Naive thymus-derived CD8-positive, alpha-beta T cell (primary cell): Measurements from ENCODE around the gene FBLN7. TPM values are rescaled to one million over a fixed set of nuclear protein-coding genes. Genes with fewer than 3 reads are reported as not detected.

ENCODE experiments used
- ATAC-seq, 2 donors: fragments of 150-1000 bp; cut with Tn5 transposase in 1 of 2; sonication (Bioruptor Pico), chemical (Tn5 transposase) in 1 of 2; 1 replicate in 1 of 2; 2 replicates in 1 of 2; pipeline ENCODE4 v1.10.0; 2021; ENCODE audit warnings: mild to moderate bottlenecking in 2 of 2, moderate library complexity in 2 of 2
- POLR2A ChIA-PET: fragments of 350-600 bp; sonication (Branson Sonifier 250); formaldehyde crosslinking; loops from one replicate; lab custom pipeline; 2021; ENCODE audit warnings: antibody characterized with exemption; lab: Charles Lee
- DNase-seq, 10 donors: peaks; one replicate each; pipeline versions ENCODE4 v3.0.0 to v3.0.0-alpha.2; 2020 to 2022
- H3K27ac Mint-ChIP-seq, 10 donors: one replicate each; pipeline ENCODE4 v1.8.0; 2020 to 2022; ENCODE audit warnings: mild to moderate bottlenecking in 10 of 10, mixed read lengths in 10 of 10, moderate library complexity in 4 of 10, inconsistent platforms in 1 of 10
- H3K27me3 Mint-ChIP-seq, 5 donors: one replicate each; pipeline ENCODE4 v1.8.0; 2021 to 2022; ENCODE audit warnings: mixed read lengths in 5 of 5
- H3K36me3 Mint-ChIP-seq, 3 donors: one replicate each; pipeline ENCODE4 v1.8.0; 2020 to 2022; ENCODE audit warnings: mixed read lengths in 3 of 3, mild to moderate bottlenecking in 2 of 3, inconsistent platforms in 1 of 3
- H3K4me1 Mint-ChIP-seq, 4 donors: one replicate each; pipeline ENCODE4 v1.8.0; 2021 to 2022; ENCODE audit warnings: mixed read lengths in 4 of 4
- H3K4me3 Mint-ChIP-seq, 10 donors: one replicate each; pipeline ENCODE4 v1.8.0; 2020 to 2022; ENCODE audit warnings: mild to moderate bottlenecking in 10 of 10, mixed read lengths in 10 of 10, moderate library complexity in 6 of 10, inconsistent platforms in 1 of 10
- H3K9me3 Mint-ChIP-seq, 9 donors: one replicate each; pipeline ENCODE4 v1.8.0; 2020 to 2022; ENCODE audit warnings: mixed read lengths in 9 of 9, mild to moderate bottlenecking in 3 of 9, inconsistent platforms in 1 of 9, moderate library complexity in 1 of 9
- polyA plus RNA-seq, 3 donors: library from polyadenylated mRNA; unstranded; fragments of 300-500 nt; fragmentation: Illumina TruSeq; gene quantifications; one replicate each; pipeline ENCODE4 v1.2.3, GENCODE V29; 2021
- total RNA-seq, 8 experiments: library from RNA in 2 of 8; stranded (reverse) in 2 of 8; gene quantifications; one replicate each; pipeline ENCODE4 v1.2.3 and lab custom pipeline; 2021 to 2026

FBLN7 gene
- total and polyA plus RNA-seq, 5 experiments from 2014 or later, result 0.16 to 10.3 (median 1.8) TPM

DNA sequence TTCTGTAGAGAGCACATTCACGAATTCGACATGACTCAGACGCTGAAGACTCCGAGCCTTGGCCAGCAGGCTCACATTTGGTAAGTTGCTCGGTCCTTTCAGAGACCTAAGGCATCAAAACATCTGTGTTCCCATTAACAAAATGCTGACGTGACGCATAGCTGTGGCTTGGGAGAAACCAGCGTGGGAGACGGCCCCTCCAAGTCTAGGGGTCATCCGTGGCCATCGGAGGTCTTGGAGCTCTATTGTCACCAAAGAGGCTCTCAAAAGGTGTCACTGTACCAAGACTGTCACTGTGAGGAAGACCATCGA lies 14.9 kb downstream of the FBLN7 start:
- H3K9me3 Mint-ChIP-seq, result no peaks in the 10 kb centered on the region
- peak overlapping the region in 3 of 10 donors; percentile 22 to 46 (median 29) for H3K27ac Mint-ChIP-seq
- H3K4me1 Mint-ChIP-seq, result peaks cover 18 to 29% (median 28%) of the 10 kb centered on the region in 4 donors
- no peak for DNase-seq
- no peaks in the 10 kb centered on the region for H3K27me3 Mint-ChIP-seq
- POLR2A ChIA-PET, result no interaction called here
- H3K36me3 Mint-ChIP-seq, result no peaks in the 10 kb centered on the region
- H3K4me3 Mint-ChIP-seq, result no peak overlapping the region
- ATAC-seq, result no peak

DNA sequence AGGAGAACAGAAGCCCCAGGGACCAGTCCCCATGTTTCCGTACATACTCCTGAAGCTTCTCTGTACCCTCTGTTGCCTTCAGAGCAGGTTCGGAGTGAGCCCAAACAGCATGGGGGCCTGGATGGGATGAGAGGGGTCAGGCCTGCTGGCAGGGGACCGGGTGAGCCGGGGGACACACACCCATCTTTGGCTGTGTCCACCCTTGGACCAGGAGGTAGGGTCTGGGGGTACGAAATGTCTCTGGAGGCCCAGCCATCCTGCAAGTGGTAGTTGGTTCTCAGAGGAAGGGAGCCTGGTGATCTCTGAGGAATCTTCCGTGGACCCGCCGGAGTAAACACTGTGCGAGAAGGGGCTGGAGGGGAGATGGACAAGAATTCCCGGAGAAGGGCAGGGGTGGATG lies 15.3 kb downstream of the FBLN7 start:
- no peaks in the 10 kb centered on the region for H3K9me3 Mint-ChIP-seq
- DNase-seq (no peak), ATAC-seq (no peak)
- H3K27me3 Mint-ChIP-seq, result no peaks in the 10 kb centered on the region
- H3K4me3 Mint-ChIP-seq, result no peak overlapping the region
- POLR2A ChIA-PET, result no interaction called here
- H3K4me1 Mint-ChIP-seq, result peaks cover 18 to 29% (median 28%) of the 10 kb centered on the region in 4 donors
- peak overlapping the region in 6 of 10 donors; percentile 22 to 87 (median 48) for H3K27ac Mint-ChIP-seq
- no peaks in the 10 kb centered on the region for H3K36me3 Mint-ChIP-seq

- Mint-ChIP-seq H3K27me3 (no peaks in the 10 kb centered on the region), H3K4me3 (peak overlapping the region; percentile 39 to 87 (median 83)), H3K9me3 (no peaks in the 10 kb centered on the region), H3K36me3 (no peaks in the 10 kb centered on the region), H3K27ac (peak overlapping the region; percentile 85 to 96 (median 91)), H3K4me1 (peaks cover 18 to 29% (median 28%) of the 10 kb centered on the region in 4 donors)
- ATAC-seq (peak; percentile 81 to 96), DNase-seq (peak in 8 of 10 donors; percentile 16 to 80 (median 71))
- POLR2A ChIA-PET, result interaction anchor here (1.0 to 2.3 kb wide), 5 partner anchors 28 to 100 kb away, joined by 4 to 9 read pairs (median 7); partner anchors contain the start of genes TMEM87B and ZC3H8
Measured at GRCh38 chr2:112154246-112155117, 16.3 kb downstream of the FBLN7 start.

DNA sequence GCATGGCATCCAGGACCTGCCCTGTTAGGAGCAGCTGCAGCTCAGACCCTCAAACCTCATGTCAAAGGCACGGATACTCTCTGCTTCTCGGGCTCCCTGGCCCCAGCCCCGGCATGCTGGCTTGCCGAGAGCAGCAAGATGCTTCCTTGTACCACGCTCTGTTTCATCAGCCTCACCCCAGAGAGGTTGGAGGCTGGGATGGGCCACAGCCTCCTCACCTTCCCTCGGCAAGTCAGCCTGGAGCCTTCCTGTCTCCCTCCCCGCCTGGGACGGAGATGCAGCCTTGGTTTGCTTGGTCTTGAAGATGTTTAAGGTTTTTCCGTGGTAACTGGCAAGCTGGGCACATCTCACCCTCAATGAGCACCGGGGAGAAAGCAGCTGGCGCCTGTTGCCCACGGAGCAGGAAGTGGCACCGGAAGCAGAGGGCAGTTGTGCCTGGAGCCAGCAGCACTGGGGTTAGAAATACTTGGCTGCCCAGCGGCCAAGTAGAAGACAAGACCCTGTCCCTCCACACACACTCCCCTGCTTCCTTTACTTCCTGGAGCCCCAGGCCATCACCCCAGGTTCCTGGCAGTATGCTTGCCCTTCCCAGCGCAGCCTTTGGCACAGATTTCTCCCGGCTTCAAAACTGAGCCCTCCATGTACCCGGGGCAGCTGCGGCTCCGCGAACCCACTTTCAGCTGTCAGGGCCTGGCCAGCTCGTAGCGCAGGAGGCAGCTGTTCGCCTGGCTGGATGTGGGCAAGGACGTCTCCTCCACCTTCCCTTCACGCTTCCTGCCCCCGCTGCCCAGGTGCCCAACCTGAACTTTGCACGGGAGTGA lies 17.4 kb downstream of the FBLN7 start:
- Mint-ChIP-seq H3K4me1 (peaks cover 18 to 29% (median 28%) of the 10 kb centered on the region in 4 donors), H3K4me3 (peak overlapping the region; percentile 72 to 87 (median 83)), H3K27ac (peak overlapping the region; percentile 85 to 96 (median 91)), H3K36me3 (no peaks in the 10 kb centered on the region), H3K27me3 (no peaks in the 10 kb centered on the region), H3K9me3 (no peaks in the 10 kb centered on the region)
- POLR2A ChIA-PET, result interaction anchor here (0.6 to 2.3 kb wide), 6 partner anchors 15 to 101 kb away, joined by 4 to 9 read pairs (median 6); partner anchors contain the start of genes TMEM87B and ZC3H8
- ATAC-seq, result peak; percentile 13 to 59
- DNase-seq, result peak in 8 of 10 donors; percentile 9 to 44 (median 24)

- ATAC-seq (peak; percentile 23 to 38), DNase-seq (peak in 7 of 10 donors; percentile 16 to 33 (median 23))
- no peaks in the 10 kb centered on the region for H3K27me3 Mint-ChIP-seq
- no peaks in the 10 kb centered on the region for H3K9me3 Mint-ChIP-seq
- peak overlapping the region; percentile 72 to 87 (median 83) for H3K4me3 Mint-ChIP-seq
- POLR2A ChIA-PET, result interaction anchor here (0.6 to 2.3 kb wide), 5 partner anchors 14 to 102 kb away, joined by 4 to 9 read pairs (median 7); partner anchors contain the start of genes TMEM87B and ZC3H8
- H3K36me3 Mint-ChIP-seq, result no peaks in the 10 kb centered on the region
- peaks cover 18 to 29% (median 28%) of the 10 kb centered on the region in 4 donors for H3K4me1 Mint-ChIP-seq
- H3K27ac Mint-ChIP-seq, result peak overlapping the region; percentile 85 to 96 (median 91)
Measured at GRCh38 chr2:112156152-112156986, 18.2 kb downstream of the FBLN7 start.

DNA sequence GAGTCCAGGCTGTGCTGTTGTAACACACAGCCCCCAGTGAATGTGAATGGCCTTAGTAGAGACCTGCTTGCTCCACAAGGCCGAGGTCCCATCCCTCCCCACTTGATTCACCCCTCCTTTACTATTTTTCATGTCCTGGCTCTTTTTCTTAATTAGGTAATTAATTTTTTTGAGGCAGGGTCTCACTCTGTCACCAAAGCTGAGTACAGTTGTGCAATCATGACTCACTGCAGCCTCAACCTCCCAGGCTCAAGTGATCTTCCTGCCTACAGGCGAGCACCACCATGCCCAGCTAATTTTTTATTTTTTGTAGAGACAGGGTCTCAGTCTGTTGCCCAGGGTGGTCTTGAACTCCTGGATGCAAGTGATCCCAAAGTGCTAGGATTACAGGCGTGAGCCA lies 19.3 kb downstream of the FBLN7 start:
- DNase-seq, result no peak
- no peaks in the 10 kb centered on the region for H3K36me3 Mint-ChIP-seq
- H3K4me1 Mint-ChIP-seq, result peaks cover 18 to 29% (median 28%) of the 10 kb centered on the region in 4 donors
- peak overlapping the region in 5 of 10 donors; percentile 26 to 59 (median 30) for H3K4me3 Mint-ChIP-seq
- H3K9me3 Mint-ChIP-seq, result no peaks in the 10 kb centered on the region
- POLR2A ChIA-PET, result no interaction called here
- H3K27me3 Mint-ChIP-seq, result no peaks in the 10 kb centered on the region
- peak overlapping the region in 3 of 10 donors; percentile 16 to 84 (median 33) for H3K27ac Mint-ChIP-seq
- ATAC-seq, result no peak

- Mint-ChIP-seq H3K4me3 (no peak overlapping the region), H3K27ac (peak overlapping the region in 1 of 10 donors; percentile 48), H3K4me1 (peaks cover 25 to 27% (median 26%) of the 10 kb centered on the region in 4 donors), H3K27me3 (no peaks in the 10 kb centered on the region), H3K9me3 (no peaks in the 10 kb centered on the region), H3K36me3 (no peaks in the 10 kb centered on the region)
- POLR2A ChIA-PET, result no interaction called here
- no peak for ATAC-seq
- DNase-seq, result no peak
Measured at GRCh38 chr2:112159454-112159921, 21.3 kb downstream of the FBLN7 start.

DNA sequence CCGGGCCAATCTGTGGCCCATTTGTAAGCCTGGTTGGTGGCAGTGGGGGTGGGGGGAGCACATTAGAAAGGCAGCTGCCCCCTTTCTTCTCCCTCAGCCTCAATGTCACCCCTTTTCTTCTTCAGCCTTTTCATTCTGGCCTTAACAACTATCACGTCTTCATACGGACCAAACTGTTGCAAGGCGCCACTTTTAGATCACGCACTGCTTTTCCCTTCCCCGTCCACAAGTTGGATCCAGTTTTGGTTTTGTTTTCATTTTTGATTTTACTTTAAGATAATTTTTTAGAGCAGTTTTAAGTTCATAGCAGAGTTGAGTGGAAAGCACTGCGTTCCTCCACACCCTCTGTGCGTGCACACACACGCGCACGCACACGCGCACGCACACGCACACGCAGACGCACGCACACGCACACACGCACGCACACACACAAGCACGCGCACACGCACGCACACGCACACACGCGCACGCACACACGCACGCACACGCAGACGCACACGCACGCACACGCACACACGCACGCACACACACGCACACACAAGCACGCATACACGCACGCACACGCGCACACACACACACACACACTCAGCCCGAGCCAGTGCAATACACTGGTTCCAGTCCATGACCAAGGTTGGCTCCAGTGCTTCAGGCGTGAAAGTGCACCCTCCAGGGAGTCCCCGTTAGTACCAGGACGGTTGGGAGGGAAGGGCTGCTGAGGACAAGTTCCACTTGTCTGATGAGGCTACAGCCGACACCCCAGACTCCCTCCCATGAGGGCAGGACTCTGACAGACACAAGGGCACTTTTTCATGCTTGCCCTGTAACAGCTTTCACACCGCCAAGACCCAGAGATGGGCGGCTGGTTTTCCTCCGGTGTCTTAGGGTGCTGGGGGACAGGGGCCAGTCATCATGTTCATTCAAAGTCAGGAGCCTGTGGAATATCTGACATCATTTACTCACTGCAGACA lies 22.4 kb downstream of the FBLN7 start:
- POLR2A ChIA-PET, result no interaction called here
- no peaks in the 10 kb centered on the region for H3K9me3 Mint-ChIP-seq
- DNase-seq, result no peak
- no peak overlapping the region for H3K27ac Mint-ChIP-seq
- H3K4me3 Mint-ChIP-seq, result no peak overlapping the region
- no peak for ATAC-seq
- no peaks in the 10 kb centered on the region for H3K27me3 Mint-ChIP-seq
- no peaks in the 10 kb centered on the region for H3K36me3 Mint-ChIP-seq
- H3K4me1 Mint-ChIP-seq, result peaks cover 14 to 20% (median 16%) of the 10 kb centered on the region in 4 donors

DNA sequence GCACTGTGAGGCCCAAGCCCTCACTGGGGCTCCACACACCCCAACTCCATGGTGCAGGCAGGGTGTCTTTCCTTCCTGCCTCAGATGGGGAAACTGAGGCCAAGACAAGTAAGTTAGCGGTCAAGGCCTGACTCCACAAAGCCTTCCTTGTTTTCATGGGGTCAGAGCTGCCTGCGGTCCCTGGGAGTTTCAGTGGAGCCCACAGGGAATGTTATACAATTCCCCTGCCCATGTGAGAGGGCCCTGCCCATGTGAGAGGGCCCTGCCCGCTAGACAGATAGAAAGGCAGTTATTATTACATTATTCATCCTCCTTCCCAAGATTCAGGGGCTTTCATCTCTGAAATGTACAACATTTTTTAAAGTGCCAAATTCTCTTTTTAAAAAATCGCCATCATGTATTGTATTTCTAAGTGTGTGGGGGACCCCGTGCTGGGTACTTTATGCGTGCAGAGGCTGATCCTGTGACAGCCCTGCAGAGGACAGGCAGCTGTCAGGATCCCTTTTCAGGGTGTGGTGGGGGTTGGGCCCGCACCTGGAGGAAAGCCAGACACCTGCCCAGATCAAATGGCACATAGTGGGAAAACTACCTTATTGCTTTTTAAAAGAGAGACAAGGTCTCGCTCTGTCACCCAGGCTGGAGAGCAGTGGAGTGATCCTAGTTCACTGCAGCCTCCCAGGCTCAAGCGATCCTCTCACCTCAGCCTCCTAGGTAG lies 23.4 kb downstream of the FBLN7 start:
- Mint-ChIP-seq H3K4me1 (peaks cover 4 to 11% (median 6%) of the 10 kb centered on the region in 4 donors), H3K27ac (no peak overlapping the region), H3K36me3 (no peaks in the 10 kb centered on the region), H3K4me3 (no peak overlapping the region), H3K27me3 (no peaks in the 10 kb centered on the region), H3K9me3 (no peaks in the 10 kb centered on the region)
- no peak for ATAC-seq
- DNase-seq, result no peak
- POLR2A ChIA-PET, result no interaction called here

- Mint-ChIP-seq H3K27me3 (no peaks in the 10 kb centered on the region), H3K9me3 (no peaks in the 10 kb centered on the region), H3K27ac (no peak overlapping the region), H3K36me3 (no peaks in the 10 kb centered on the region), H3K4me1 (peaks cover 2 to 9% (median 8%) of the 10 kb centered on the region in 4 donors), H3K4me3 (no peak overlapping the region)
- POLR2A ChIA-PET, result no interaction called here
- ATAC-seq, result no peak
- no peak for DNase-seq
Measured at GRCh38 chr2:112162341-112162740, 24.2 kb downstream of the FBLN7 start.
